ENCODE results near the gene UNC13A.

UNC13A gene

GRCh38 chr19:17648786-17649185 is 39.4 kb downstream of the UNC13A start:
- no peak for TF ChIP-seq CTCF (IDR thresholded peaks at IDR 0.05; ENCODE audit: borderline replicate concordance, control extremely low read depth, extremely low read depth, insufficient read depth, missing control alignments)
- in situ Hi-C loops (cut with MboI; ENCODE audit: low sequenced_read_pairs, unreplicated experiment) = no loop called here
- no peak for DNase-seq (ENCODE audit: low spot score)

GRCh38 chr19:17648097-17648660 is 40.0 kb downstream of the UNC13A start:
- no peak for TF ChIP-seq CTCF (IDR thresholded peaks at IDR 0.05; ENCODE audit: borderline replicate concordance, control extremely low read depth, extremely low read depth, insufficient read depth, missing control alignments)
- in situ Hi-C loops (cut with MboI; ENCODE audit: low sequenced_read_pairs, unreplicated experiment) = no loop called here
- no peak for DNase-seq (ENCODE audit: low spot score)

GRCh38 chr19:17647071-17648020 is 40.8 kb downstream of the UNC13A start:
- no peak for TF ChIP-seq CTCF (IDR thresholded peaks at IDR 0.05; ENCODE audit: borderline replicate concordance, control extremely low read depth, extremely low read depth, insufficient read depth, missing control alignments)
- no peak for DNase-seq (ENCODE audit: low spot score)
- in situ Hi-C loops (cut with MboI; ENCODE audit: low sequenced_read_pairs, unreplicated experiment) = no loop called here

GRCh38 chr19:17646441-17646840 is 41.7 kb downstream of the UNC13A start:
- no peak for DNase-seq (ENCODE audit: low spot score)
- in situ Hi-C loops (cut with MboI; ENCODE audit: low sequenced_read_pairs, unreplicated experiment) = no loop called here
- no peak for TF ChIP-seq CTCF (IDR thresholded peaks at IDR 0.05; ENCODE audit: borderline replicate concordance, control extremely low read depth, extremely low read depth, insufficient read depth, missing control alignments)

GRCh38 chr19:17645339-17645963 is 42.7 kb downstream of the UNC13A start:
- in situ Hi-C loops (cut with MboI; ENCODE audit: low sequenced_read_pairs, unreplicated experiment) = no loop called here
- no peak for TF ChIP-seq CTCF (IDR thresholded peaks at IDR 0.05; ENCODE audit: borderline replicate concordance, control extremely low read depth, extremely low read depth, insufficient read depth, missing control alignments)
- DNase-seq (ENCODE audit: low spot score) = no peak

GRCh38 chr19:17642656-17643055 is 45.5 kb downstream of the UNC13A start:
- DNase-seq (ENCODE audit: low spot score) = no peak
- no peak for TF ChIP-seq CTCF (IDR thresholded peaks at IDR 0.05; ENCODE audit: borderline replicate concordance, control extremely low read depth, extremely low read depth, insufficient read depth, missing control alignments)
- in situ Hi-C loops (cut with MboI; ENCODE audit: low sequenced_read_pairs, unreplicated experiment) = no loop called here

Measured in GM13976 (cell line).